GM12878 (cell line): ENCODE results near the gene INO80E. TPM values are rescaled to one million over a fixed set of nuclear protein-coding genes. Genes with fewer than 3 reads are reported as not detected.

Source experiments
- ATAC-seq: fragments of 200-7000 bp; cut with Tn5 transposase; 3 replicates; pipeline ENCODE4 v1.9.1; 2020; ENCODE audit warnings: mild to moderate bottlenecking, moderate library complexity
- BruUV-seq: library from RNA; stranded (reverse); fragments of 400-500 nt; replicated peaks from 2 replicates; lab custom pipeline; 2021; lab: Mats Ljungman, UMichigan
- CTCF ChIA-PET: fragments of 300-600 bp; sonication (Branson Sonifier 250); formaldehyde crosslinking; extraction: SDS; loops from one replicate; lab custom pipeline; 2021; ENCODE audit warnings: inconsistent platforms; lab: Yijun Ruan, JAX
- POLR2A ChIA-PET: fragments of 350-600 bp; formaldehyde crosslinking; extraction: SDS; loops from one replicate; lab custom pipeline; 2021; ENCODE audit warnings: inconsistent platforms; lab: Charles Lee
- RAD21 ChIA-PET: fragments of 300-600 bp; sonication (Branson Sonifier 250); formaldehyde crosslinking; loops from one replicate; lab custom pipeline; 2023; ENCODE audit warnings: antibody characterized with exemption; ENCODE audit not compliant: unreplicated experiment; lab: Charles Lee
- SMC1A ChIA-PET: fragments of 300-600 bp; sonication (Branson Sonifier 250); formaldehyde crosslinking; loops from one replicate; lab custom pipeline; 2023; ENCODE audit not compliant: unreplicated experiment, uncharacterized antibody; lab: Charles Lee
- DNase-seq: peaks from one replicate; pipeline ENCODE4 v3.0.0-alpha.2; 2011; ENCODE audit warnings: low read depth, low spot score
- FAIRE-seq: peaks from 3 replicates; lab custom pipeline; 2011; peaks lifted over from hg19 to GRCh38; lab: Jason Lieb, UNC
- H2AFZ ChIP-seq: 2 replicates; pipeline ENCODE4 v1.6.0; 2011; ENCODE audit warnings: low read depth, low read length, control low read depth; ENCODE audit not compliant: control insufficient read depth
- H3K27ac ChIP-seq: 2 replicates; pipeline ENCODE4 v1.5.1; 2011; ENCODE audit warnings: control low read depth; ENCODE audit not compliant: control insufficient read depth, insufficient read depth
- H3K27me3 ChIP-seq, 2 experiments: replicated peaks in 1 of 2; 2 replicates each; pipeline versions ENCODE4 v1.6.0 to v1.6.1; 2011; ENCODE audit warnings: low read length in 1 of 2; ENCODE audit not compliant: control insufficient read depth in 2 of 2, insufficient read depth in 2 of 2
- H3K36me3 ChIP-seq, 2 experiments: 2 replicates each; pipeline ENCODE4 v1.5.1; 2011; ENCODE audit warnings: low read length in 1 of 2; ENCODE audit not compliant: control insufficient read depth in 2 of 2, insufficient read depth in 2 of 2
- H3K4me1 ChIP-seq: 2 replicates; pipeline ENCODE4 v1.6.1; 2011; ENCODE audit warnings: mild to moderate bottlenecking, low read length, moderate library complexity, mixed read lengths; ENCODE audit not compliant: control insufficient read depth, insufficient read depth
- H3K4me2 ChIP-seq: 2 replicates; pipeline ENCODE4 v1.6.0; 2011; ENCODE audit warnings: control low read depth; ENCODE audit not compliant: control insufficient read depth, insufficient read depth
- H3K4me3 ChIP-seq: fragments of 200-600 bp; sonication (generic); 2 replicates; pipeline ENCODE4 v1.5.1; 2016
- H3K79me2 ChIP-seq: 2 replicates; pipeline ENCODE4 v1.6.0; 2011; ENCODE audit warnings: low read length; ENCODE audit not compliant: control insufficient read depth, insufficient read depth
- H3K9ac ChIP-seq: 2 replicates; pipeline ENCODE4 v1.8.0; 2011; ENCODE audit warnings: low read length, control low read depth, mixed read lengths; ENCODE audit not compliant: control insufficient read depth, insufficient read depth
- H3K9me3 ChIP-seq: replicated peaks from 3 replicates; pipeline ENCODE4 v1.5.1; 2011; ENCODE audit warnings: mild to moderate bottlenecking, low read length; ENCODE audit not compliant: control insufficient read depth, insufficient read depth
- H4K20me1 ChIP-seq: 2 replicates; pipeline ENCODE4 v1.6.0; 2011; ENCODE audit not compliant: control insufficient read depth, insufficient read depth
- BACH1 ChIP-seq: fragments of 450-650 bp; IDR thresholded peaks from 2 replicates; pipeline ENCODE4 v1.6.1; 2017; ENCODE audit warnings: mild to moderate bottlenecking, borderline replicate concordance
- BRCA1 ChIP-seq: IDR thresholded peaks from 2 replicates; pipeline ENCODE4 v1.6.1; 2011; ENCODE audit warnings: low read depth, low read length, improper control_type of control experiment
- CHD1 ChIP-seq: IDR thresholded peaks from 2 replicates; pipeline ENCODE4 v1.6.1; 2012; ENCODE audit warnings: low read depth, low read length, improper control_type of control experiment
- CHD4 ChIP-seq: fragments of 200-600 bp; sonication (generic); IDR thresholded peaks from 2 replicates; pipeline ENCODE4 v1.6.1; 2016; ENCODE audit warnings: mild to moderate bottlenecking
- CREB1 ChIP-seq: IDR thresholded peaks from 2 replicates; pipeline ENCODE4 v1.6.1; 2012; ENCODE audit warnings: low read depth, mild to moderate bottlenecking, inconsistent platforms
- EED ChIP-seq: sonication (generic); IDR thresholded peaks from 2 replicates; pipeline ENCODE4 v1.6.1; 2016; ENCODE audit warnings: antibody characterized with exemption, low read depth
- ESRRA ChIP-seq: IDR thresholded peaks from 2 replicates; pipeline ENCODE4 v1.6.1; 2012; ENCODE audit warnings: mild to moderate bottlenecking, low read length, improper control_type of control experiment
- FOS ChIP-seq: IDR thresholded peaks from 3 replicates; pipeline ENCODE4 v1.6.1; 2011; ENCODE audit warnings: borderline replicate concordance; ENCODE audit not compliant: insufficient read length; ENCODE audit errors: extremely low read depth
- HDGF ChIP-seq: fragments of 450-650 bp; IDR thresholded peaks from 2 replicates; pipeline ENCODE4 v1.6.1; 2016; ENCODE audit warnings: antibody characterized with exemption
- POLR2A ChIP-seq: IDR thresholded peaks from 2 replicates; pipeline ENCODE4 v1.6.1; 2011; ENCODE audit warnings: low read depth, mild to moderate bottlenecking, low read length
- POLR2AphosphoS2 ChIP-seq: IDR thresholded peaks from 2 replicates; pipeline ENCODE4 v1.6.1; 2011; ENCODE audit warnings: low read depth, mild to moderate bottlenecking, low read length, improper control_type of control experiment, moderate library complexity
- RFX5 ChIP-seq: IDR thresholded peaks from 2 replicates; pipeline ENCODE4 v1.6.1; 2011; ENCODE audit warnings: low read depth, low read length, improper control_type of control experiment
- SREBF1 ChIP-seq: IDR thresholded peaks from 2 replicates; pipeline ENCODE4 v1.6.1; 2012; ENCODE audit warnings: mild to moderate bottlenecking, low read length
- YY1 ChIP-seq: IDR thresholded peaks from 2 replicates; pipeline ENCODE4 v1.6.1; 2011; ENCODE audit warnings: low read depth, mild to moderate bottlenecking, low read length
- ZNF622 ChIP-seq: fragments of 450-650 bp; IDR thresholded peaks from 2 replicates; pipeline ENCODE4 v1.6.1; 2017; ENCODE audit warnings: mild to moderate bottlenecking, inconsistent platforms
- WGBS: methylation state at CpG from one replicate; pipeline ENCODE4 v1.1.6; 2016; ENCODE audit warnings: low lambda C conversion rate; ENCODE audit not compliant: insufficient replicate concordance, insufficient coverage; ENCODE audit errors: missing lambda C conversion rate; 5-methylcytosine and 5-hydroxymethylcytosine counted together
- in situ Hi-C: fragments of 300-500 bp; cut with MboI; formaldehyde crosslinking; loops from 9 replicates; pipeline ENCODE4 v1.14.3; 2018; ENCODE audit warnings: mixed read lengths
- intact Hi-C: fragments of 100-400 bp; cut with micrococcal nuclease; formaldehyde crosslinking; loops from one replicate; pipeline ENCODE4 v1.14.2; 2022; ENCODE audit not compliant: unreplicated experiment
- polyA plus RNA-seq, 11 experiments: library from polyadenylated mRNA; depleted of rRNA in 4 of 11; unstranded in 6 of 11; stranded (reverse) in 5 of 11; fragments of >200 nt; fragmentation: Nextera tagmentation in 4 of 11; fragmentation: Illumina TruSeq in 1 of 11; extraction: Ambion mirVana in 4 of 11; extraction: Trizol in 1 of 11; gene quantifications; 1 replicate in 1 of 11; 2 replicates in 10 of 11; pipeline versions ENCODE4 v1.2.1 to v1.2.3, GENCODE V29; 2011 to 2016; ENCODE audit warnings: inconsistent platforms in 2 of 11, missing spikeins in 2 of 11, low read depth in 1 of 11
- total RNA-seq, 4 experiments: library from RNA; depleted of rRNA in 3 of 4; stranded (reverse); fragments of >200 nt in 3 of 4; fragmentation: Illumina TruSeq in 1 of 4; extraction: Trizol in 1 of 4; gene quantifications; 2 replicates each; pipeline versions ENCODE4 v1.2.1 to v1.2.3, GENCODE V29; 2013 to 2021
- TF ChIP-seq, protein P1 (sequence below): fragments of 150-350 bp; IDR thresholded peaks from 2 replicates; pipeline ENCODE4 v1.6.1; 2016; ENCODE audit warnings: low read depth, low read length
- TF ChIP-seq, protein P2 (sequence below): fragments of 450-650 bp; IDR thresholded peaks from 2 replicates; pipeline ENCODE4 v1.6.1; 2014; ENCODE audit warnings: mild to moderate bottlenecking
- TF ChIP-seq, protein P3 (sequence below): fragments of 450-650 bp; IDR thresholded peaks from 2 replicates; pipeline ENCODE4 v1.6.1; 2018; ENCODE audit warnings: borderline replicate concordance, mild to moderate bottlenecking; ENCODE audit not compliant: partially characterized antibody

Gene INO80E
- total and polyA plus RNA-seq, 10 of the 15 experiments (the other 5 are each of a cell fraction or from before 2014, with no cell fraction given) = 0.39 to 74.0 (median 33.0) TPM

DNA sequence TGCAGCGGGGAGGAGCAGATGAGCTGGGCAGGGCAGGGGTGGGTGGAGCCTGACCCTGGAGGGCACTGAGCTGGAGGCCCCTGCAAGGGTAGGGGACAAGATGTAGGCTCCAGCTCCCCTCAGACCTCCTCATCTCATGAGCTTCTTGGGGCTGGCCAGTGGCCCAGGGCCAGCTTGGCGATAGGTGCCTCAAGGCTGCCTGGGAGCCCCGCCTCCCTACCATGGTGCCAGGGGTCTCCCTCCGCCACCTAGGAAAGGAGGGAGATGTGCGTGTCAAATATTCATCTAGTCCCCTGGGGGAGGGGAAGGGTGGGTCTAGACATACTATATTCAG lies 4.5 kb upstream of the INO80E start (continued):
- TF ChIP-seq CHD4 (no peak), EED (no peak), BACH1 (no peak)

DNA sequence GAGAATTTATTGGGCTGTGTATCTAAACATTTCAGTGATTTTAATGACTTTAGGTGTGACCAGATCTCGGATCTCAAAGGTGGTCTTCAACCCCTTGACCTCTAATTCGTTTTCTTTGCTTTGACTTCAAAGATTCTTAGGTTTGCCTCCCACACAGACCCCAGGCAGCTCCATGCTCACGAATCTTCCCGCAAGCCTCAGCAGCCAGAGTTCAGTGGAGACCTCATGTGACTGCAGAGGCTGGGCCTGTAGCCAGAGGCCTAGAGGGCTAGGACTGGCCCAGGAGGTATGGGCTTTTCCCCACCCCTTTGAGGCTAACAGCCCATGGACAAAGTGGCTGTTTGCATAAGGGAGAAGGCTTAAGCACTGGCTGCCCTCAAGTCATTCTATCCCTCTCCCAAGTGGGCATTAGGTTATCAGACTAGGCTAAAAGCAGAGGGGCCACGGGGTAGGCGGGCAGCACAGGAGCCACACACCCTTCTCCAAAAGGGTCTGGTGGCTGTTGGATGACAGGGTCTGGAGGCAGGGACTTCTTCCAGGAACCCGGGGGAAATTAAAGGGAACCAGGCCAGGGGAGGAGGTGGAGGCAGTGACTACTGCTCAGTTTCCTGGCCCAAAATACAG lies 3.6 kb upstream of the INO80E start:
- H3K4me2 ChIP-seq = no peak overlapping the region
- RAD21 ChIA-PET = no interaction called here
- no peak for FAIRE-seq
- no peak overlapping the region for H3K27ac ChIP-seq
- H3K79me2 ChIP-seq = peaks cover 19% of the 10 kb centered on the region
- no peak for DNase-seq
- SMC1A ChIA-PET = no interaction called here
- in situ Hi-C loops (no loop called here), intact Hi-C loops (no loop called here)
- no peak overlapping the region for H2AFZ ChIP-seq
- H3K9ac ChIP-seq = no peak overlapping the region
- no TSS peak for BruUV-seq
- no peak for ATAC-seq
- 86% methylated on average over 7 of the region's 7 CpGs for WGBS
- peaks cover 3 to 22% of the 10 kb centered on the region in 2 experiments; a peak in 3 of 4 replicates for H3K36me3 ChIP-seq
- peaks cover 9% of the 10 kb centered on the region for H3K4me1 ChIP-seq
- POLR2A ChIA-PET = interaction anchor here (0.5 to 2.1 kb wide), 3 partner anchors 17 to 69 kb away, joined by 3 to 8 read pairs (median 3); no protein-coding TSS in a partner anchor
- CTCF ChIA-PET = interaction anchor here (1.7 kb wide), 1 partner anchor 17 kb away, joined by 4 read pairs; no protein-coding TSS in a partner anchor
- no peak overlapping the region for H3K4me3 ChIP-seq
- H3K9me3 ChIP-seq = no peaks in the 10 kb centered on the region
- no peaks in the 10 kb centered on the region for H4K20me1 ChIP-seq
- H3K27me3 ChIP-seq = no peaks in the 10 kb centered on the region
- TF ChIP-seq ESRRA = no peak
- no peak for TF ChIP-seq CHD1
- no peak; the same call in 1 of the 2 replicates for TF ChIP-seq POLR2A
- no peak for TF ChIP-seq ZNF622
- no peak for TF ChIP-seq FOS
- TF ChIP-seq, protein P1, sequence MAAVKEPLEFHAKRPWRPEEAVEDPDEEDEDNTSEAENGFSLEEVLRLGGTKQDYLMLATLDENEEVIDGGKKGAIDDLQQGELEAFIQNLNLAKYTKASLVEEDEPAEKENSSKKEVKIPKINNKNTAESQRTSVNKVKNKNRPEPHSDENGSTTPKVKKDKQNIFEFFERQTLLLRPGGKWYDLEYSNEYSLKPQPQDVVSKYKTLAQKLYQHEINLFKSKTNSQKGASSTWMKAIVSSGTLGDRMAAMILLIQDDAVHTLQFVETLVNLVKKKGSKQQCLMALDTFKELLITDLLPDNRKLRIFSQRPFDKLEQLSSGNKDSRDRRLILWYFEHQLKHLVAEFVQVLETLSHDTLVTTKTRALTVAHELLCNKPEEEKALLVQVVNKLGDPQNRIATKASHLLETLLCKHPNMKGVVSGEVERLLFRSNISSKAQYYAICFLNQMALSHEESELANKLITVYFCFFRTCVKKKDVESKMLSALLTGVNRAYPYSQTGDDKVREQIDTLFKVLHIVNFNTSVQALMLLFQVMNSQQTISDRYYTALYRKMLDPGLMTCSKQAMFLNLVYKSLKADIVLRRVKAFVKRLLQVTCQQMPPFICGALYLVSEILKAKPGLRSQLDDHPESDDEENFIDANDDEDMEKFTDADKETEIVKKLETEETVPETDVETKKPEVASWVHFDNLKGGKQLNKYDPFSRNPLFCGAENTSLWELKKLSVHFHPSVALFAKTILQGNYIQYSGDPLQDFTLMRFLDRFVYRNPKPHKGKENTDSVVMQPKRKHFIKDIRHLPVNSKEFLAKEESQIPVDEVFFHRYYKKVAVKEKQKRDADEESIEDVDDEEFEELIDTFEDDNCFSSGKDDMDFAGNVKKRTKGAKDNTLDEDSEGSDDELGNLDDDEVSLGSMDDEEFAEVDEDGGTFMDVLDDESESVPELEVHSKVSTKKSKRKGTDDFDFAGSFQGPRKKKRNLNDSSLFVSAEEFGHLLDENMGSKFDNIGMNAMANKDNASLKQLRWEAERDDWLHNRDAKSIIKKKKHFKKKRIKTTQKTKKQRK = no peak
- TF ChIP-seq YY1 = no peak
- TF ChIP-seq RFX5 = no peak
- no peak for TF ChIP-seq CREB1
- no peak for TF ChIP-seq BRCA1
- TF ChIP-seq, protein P2, sequence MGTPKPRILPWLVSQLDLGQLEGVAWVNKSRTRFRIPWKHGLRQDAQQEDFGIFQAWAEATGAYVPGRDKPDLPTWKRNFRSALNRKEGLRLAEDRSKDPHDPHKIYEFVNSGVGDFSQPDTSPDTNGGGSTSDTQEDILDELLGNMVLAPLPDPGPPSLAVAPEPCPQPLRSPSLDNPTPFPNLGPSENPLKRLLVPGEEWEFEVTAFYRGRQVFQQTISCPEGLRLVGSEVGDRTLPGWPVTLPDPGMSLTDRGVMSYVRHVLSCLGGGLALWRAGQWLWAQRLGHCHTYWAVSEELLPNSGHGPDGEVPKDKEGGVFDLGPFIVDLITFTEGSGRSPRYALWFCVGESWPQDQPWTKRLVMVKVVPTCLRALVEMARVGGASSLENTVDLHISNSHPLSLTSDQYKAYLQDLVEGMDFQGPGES = no peak
- no peak for TF ChIP-seq SREBF1
- TF ChIP-seq POLR2AphosphoS2 = no peak
- no peak for TF ChIP-seq HDGF
- TF ChIP-seq, protein P3, sequence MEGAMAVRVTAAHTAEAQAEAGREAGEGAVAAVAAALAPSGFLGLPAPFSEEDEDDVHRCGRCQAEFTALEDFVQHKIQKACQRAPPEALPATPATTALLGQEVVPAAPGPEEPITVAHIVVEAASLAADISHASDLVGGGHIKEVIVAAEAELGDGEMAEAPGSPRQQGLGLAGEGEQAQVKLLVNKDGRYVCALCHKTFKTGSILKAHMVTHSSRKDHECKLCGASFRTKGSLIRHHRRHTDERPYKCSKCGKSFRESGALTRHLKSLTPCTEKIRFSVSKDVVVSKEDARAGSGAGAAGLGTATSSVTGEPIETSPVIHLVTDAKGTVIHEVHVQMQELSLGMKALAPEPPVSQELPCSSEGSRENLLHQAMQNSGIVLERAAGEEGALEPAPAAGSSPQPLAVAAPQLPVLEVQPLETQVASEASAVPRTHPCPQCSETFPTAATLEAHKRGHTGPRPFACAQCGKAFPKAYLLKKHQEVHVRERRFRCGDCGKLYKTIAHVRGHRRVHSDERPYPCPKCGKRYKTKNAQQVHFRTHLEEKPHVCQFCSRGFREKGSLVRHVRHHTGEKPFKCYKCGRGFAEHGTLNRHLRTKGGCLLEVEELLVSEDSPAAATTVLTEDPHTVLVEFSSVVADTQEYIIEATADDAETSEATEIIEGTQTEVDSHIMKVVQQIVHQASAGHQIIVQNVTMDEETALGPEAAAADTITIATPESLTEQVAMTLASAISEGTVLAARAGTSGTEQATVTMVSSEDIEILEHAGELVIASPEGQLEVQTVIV = no peak
